Measurements from ENCODE around the gene TIAM2.

DNA sequence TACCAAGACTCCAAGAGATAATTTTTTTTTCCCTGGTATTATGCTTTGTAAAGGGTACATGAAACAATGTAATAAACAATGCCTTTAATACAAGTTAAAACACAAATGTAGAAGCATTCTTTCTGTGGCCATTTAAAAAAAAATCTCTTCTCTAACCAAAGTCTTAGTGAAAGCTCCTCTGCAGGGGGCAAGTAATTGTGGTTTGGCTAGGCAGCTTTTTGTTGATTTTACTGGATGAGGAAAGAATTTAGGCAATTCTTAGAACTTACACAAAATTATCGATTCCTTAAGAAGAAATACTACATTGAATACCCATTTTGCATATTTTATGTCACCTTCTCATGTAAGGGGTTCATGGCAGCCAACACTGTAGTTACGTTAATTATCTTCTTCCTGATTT lies 306.8 kb downstream of the TIAM2 start:
- no peak for TF ChIP-seq EZH2 (IDR thresholded peaks at IDR 0.05)
- TF ChIP-seq POLR2AphosphoS5 (IDR thresholded peaks at IDR 0.05; ENCODE audit: borderline replicate concordance, low read depth, low read length): peak; percentile 12; the same call in 1 of the 2 replicates
- no peak for TF ChIP-seq FOXP2 (optimal IDR thresholded peaks at IDR 0.05; ENCODE audit: control extremely low read depth, extremely low read length, insufficient read depth)
